ENCODE data around the gene CREB1.
"Not testable (repeated sequence)": the region's sequence is repeated elsewhere in the genome, so short reads cannot be mapped to it uniquely, and the experiment has no call there.

The CREB1 gene

DNA sequence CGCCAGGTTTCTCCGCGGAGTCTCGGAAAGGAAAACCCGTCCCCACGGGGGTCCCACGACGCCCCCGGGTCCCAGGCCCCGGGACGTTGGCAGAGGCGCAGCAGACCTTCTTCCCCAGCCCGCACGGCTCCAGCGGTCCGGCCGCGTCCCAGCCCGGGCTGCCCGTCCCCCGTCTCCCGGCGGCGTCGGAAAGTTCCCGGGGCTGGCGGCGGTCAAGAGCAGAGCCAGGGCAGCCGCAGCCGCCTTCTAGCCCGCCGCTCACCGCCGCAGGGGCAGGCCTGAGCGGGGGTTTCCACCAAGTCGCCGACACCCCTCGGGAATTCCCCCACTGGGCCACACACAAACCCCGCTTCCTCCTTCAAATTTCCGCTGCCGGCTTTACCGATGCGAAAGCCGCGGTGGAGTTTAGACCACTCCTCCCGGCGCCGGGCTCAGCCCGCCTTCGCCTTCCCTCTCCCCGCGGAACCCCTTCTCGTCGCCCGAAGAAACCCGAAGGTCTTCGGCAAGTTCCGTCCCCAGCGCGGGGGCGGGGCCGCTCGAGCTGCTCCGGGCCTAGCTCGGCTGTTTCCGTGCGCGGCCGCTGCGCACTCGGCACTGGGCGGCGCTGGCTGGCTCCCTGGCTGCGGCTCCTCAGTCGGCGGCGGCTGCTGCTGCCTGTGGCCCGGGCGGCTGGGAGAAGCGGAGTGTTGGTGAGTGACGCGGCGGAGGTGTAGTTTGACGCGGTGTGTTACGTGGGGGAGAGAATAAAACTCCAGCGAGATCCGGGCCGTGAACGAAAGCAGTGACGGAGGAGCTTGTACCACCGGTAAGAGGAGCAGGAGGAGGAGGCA is at the start of gene CREB1:
TSS of gene CREB1 (plus strand) at position 633 of the 830 bp plus-strand sequence. CDS start 25,674 bp downstream, outside the sequence.
- peak; percentile 99 for DNase-seq (ENCODE audit: low read depth)

DNA sequence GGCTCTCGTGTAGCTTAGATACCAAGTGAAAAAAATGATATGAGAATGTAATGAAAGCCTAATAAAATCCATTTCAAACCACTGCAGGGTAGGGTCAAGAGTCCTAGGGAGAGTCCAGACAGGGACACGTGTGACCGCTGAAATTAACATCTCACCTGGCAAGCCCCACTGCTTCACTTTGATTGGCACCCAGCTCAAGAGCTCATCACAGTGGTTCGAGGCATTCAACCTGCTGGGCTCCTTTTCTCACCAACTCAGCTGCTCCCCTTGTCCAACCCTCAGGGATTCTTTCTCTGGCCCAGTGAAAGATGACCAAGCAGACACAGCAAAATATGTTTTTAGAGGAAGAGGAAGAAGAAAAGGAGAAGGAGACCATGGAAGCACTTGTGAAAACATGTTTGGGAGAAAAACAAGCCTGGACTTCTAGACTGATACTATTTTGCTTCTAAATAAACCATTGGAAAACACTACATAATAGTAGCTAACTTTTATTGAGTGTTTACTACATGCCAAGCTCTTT is 49.2 kb upstream of the CREB1 start:
- no peak for DNase-seq (ENCODE audit: low read depth)

DNA sequence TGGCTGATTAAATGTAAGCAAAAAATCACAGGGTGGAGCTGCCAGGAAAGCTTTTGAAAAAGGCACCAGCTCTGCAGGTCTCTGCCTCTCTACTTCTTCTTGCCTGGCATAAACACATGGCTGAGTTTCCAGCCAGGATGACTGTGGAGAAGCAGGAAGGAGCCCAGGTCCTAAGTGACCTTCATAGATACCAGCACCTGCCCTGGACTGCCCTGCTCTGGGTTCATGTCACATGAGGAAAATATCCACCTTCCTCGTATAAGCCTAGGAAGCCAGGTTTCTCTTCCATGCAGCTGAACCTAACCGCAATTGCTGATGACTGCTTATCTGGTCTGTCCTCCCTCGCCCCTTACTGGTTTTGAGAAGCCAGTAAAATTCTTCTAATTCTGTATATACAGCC is 47.8 kb upstream of the CREB1 start:
- DNase-seq (ENCODE audit: low read depth): no peak

DNA sequence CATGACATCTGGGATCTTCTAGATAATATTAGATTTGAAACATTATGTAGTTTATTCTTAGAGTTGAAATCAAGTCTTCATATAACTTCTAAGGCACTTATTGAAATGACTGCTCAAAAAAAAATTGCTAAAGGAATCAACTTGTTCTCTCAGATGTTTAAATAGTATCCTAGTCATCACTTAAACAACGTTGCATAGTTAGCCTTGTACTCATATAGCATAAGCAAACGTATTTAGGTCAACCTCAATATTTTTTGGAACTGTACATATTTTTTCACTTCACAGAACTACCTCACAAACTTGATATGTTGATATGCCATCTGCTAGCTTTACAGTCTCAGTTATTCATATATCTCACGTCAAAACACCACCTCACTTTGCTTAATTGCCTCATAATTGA is 47.1 kb upstream of the CREB1 start:
- no peak for DNase-seq (ENCODE audit: low read depth)

DNA sequence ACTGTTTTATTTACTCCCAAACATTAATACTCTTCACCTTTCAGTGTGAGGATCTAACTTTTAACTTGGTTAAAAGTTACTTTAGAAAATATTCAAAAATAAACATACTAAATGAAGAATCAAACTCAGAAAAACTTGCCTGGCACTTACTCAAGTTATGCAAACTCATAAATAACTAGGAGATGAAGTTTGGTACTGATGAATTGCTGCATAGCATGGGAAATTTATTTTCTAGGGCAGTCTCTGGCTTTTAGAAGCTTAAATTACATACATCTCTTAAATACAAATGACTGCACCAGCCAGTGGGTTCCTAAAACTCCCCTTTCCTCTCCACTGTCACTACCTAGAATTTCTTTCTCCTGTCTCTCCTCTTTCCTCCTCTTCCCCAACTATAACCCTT is 46.7 kb upstream of the CREB1 start:
- no peak for DNase-seq (ENCODE audit: low read depth)

DNA sequence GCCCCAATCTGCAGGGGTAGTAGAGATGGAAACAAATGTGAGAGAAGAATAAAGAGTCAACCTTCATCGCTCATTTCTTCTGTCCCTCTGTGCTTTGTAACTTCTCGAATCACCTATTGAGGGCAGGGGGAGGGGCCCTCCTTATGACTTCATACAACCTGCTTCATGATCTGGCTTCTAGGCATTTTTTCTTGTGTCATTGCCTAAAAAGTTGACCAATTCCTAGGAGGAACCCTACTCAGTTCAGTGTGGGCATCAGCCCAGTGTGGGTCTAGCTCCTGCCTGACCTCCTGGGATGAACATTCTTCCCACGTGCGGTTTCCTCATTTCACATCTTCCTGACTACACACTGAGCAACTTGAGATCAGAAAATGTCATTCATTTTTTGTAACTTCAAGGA is 46.3 kb upstream of the CREB1 start:
- no peak for DNase-seq (ENCODE audit: low read depth)

DNA sequence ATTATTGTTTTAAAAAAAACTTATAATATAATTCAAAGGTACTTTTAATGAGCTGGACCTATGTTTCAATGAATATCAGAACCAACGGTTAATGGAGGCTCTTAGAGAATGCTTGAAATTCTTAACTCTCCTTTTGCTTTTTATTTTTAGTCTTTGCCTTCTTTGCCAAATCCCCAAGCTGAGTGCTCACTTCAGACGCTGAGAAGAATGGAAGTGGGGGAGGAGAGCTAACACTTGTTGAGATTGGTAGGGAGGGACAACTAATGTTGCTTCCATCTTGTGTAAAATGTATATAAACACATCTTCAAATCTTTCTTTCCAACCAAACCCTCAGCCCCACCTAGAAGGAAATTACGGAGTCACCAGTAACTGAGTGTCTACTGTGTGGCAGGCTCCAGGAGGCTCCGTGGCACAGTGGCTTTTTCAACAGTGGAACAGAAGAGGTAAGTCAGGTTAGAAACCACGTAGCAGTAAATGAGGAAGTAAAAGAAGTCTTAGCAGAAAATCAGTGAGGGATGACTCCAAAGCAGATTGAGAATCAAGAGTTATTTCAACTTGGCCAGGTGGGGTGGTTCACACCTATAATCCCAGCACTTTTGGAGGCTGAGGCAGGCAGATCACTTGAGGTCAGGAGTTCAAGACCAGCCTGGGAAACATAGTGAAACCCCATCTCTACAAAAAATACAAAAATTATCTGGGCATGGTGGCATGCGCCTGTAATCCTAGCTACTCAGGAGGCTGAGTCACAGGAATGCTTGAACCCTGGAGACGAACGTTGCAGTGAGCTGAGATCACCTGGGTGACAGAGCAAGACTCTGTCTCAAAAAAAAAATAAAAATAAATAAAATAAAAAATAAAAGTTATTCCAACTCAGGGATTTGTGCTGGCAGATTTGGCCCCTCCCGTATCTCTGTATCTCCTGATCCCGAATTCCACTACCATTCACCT is 45.0 kb upstream of the CREB1 start:
- no peak for DNase-seq (ENCODE audit: low read depth)

DNA sequence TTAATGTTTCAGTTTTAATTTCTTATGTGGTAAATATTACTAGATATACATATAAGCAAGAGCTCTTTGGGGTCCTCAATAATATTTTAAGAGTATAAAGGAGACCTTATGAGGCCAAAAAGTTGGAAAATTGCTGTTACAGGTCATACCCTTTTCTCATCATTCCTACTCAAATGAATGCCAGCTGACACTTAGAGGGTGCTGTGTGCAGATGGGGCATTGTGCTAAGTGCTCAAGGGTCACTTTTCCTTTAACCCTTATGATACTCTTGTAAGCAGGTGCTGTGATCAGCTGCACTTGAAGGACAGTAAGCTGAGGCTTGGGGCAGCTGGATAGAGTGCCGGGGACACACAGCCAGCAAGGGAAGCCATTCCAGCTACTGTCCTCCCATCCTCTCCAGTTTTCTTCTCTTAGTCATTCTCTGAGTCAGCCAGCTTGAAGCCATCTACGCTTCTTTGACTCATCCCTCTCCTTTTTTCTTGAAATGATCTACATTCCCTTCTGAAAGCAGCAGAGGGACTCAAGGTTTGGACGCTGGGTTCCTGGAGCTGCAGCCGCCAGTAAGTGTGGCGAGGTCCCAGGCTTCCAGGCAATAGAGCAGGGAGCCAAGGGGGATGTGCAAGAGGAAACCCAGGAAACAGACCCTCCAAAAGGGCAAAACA is 42.0 kb upstream of the CREB1 start:
- DNase-seq (ENCODE audit: low read depth): no peak

DNA sequence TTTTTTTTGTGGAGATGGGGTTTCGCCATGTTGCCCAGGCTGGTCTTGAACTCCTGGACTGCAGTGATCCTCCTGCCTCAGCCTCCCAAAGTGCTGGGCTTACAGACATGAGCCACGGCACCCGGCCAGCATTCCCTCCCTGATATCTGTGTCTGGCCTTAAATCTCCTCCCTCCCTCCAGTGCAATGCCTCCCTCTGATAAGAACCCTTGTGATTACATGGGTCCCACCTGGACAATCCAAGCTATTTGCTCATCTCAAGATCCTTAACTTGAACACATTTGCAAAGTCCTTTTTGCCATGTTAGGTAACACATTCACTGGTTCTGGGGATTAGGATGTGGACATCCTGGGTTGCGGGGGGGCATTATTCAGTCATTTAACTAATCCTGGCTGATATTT is 40.5 kb upstream of the CREB1 start:
- no peak for DNase-seq (ENCODE audit: low read depth)

DNA sequence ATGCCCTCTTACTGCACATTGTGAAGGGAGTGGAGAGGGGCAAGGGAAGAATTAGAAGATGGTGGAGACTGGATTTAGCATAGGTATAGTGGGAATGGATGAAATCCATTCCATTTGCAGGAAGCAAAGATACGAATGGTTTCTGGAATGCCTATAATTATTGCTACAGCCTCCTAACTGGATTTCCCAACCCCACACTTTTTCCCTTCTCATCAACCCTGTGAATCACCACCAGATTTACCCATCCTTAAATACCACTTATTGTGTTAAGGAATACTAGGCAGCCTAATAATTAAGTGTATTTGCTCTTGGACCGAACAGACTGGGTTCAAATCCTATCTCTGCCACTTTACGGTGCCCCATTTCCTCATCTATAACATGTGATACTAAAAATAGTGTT is 39.3 kb upstream of the CREB1 start:
- no peak for DNase-seq (ENCODE audit: low read depth)

DNA sequence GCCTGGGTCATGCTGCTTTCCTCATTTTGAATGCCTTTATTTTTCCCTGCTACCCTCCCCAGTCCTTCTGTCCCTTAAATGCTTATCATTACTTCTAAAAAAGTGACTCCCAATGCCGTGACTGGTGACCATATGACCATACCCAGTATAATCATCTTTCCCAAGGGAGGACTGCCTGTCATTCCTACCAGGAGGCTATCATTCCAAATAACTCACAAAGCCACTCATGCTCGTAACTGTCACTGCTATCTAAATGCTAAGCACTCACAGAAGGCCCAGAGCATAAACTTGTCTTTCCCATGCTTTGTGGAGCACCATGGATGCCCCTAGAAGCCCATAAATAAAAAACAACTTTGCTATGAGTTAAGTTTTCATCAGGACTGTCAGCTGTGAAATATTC is 38.7 kb upstream of the CREB1 start:
- no peak for DNase-seq (ENCODE audit: low read depth)

DNA sequence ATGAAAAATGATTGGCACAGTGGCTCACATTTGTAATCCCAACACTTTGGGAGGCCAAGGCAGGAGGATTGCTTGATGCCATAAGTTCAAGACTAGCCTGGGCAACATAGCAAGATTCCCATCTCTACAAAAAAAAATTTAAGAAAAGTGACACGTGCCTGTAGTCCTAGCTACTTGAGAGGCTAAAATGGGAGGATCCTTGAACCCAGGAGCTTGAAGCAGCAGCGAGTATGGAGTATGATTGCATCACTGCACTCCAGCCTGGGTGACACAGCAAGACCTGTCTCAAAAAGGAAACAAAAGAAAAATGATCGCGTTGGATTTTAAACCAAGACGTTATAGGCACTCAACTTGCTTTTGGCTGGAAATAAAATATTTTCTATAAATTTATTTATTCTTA is 37.8 kb upstream of the CREB1 start:
- no peak for DNase-seq (ENCODE audit: low read depth)

DNA sequence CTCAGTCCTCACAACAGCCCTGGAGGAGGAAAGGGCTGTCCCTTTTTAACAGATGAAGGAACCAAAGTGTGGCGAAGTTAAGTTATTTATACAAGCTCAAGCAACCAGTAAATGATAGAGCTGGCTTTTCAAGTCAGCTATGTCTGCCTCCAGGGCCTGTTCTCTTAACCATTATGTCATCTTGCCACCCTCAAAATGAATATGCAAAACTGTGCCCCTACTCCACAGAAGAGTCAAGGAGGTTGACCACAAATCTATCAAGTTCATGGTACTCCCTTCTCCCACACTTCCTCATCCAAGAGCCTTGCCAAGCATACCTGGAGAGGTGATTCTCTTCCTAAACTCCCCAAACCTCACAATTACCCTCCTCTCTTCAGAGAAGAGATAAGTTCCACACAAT is 37.3 kb upstream of the CREB1 start:
- no peak for DNase-seq (ENCODE audit: low read depth)

DNA sequence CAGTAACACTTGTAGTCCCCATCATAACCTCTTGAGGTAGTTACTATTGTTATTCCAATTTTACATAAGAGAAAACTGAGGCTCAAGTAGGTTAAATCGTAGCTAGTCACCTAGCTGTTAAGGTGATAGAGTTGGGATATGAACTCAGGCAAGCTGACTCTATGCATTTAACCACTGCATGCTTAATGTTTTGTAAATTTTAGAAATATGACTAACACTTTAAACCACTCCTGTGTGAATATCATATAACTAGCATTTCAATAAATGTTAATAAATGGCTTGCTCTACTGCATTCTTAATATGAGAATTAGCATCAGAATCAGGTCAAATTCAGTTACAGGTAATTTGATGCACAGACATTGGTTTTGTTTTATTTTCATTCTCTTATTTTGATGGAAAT is 35.6 kb upstream of the CREB1 start:
- DNase-seq (ENCODE audit: low read depth): no peak

DNA sequence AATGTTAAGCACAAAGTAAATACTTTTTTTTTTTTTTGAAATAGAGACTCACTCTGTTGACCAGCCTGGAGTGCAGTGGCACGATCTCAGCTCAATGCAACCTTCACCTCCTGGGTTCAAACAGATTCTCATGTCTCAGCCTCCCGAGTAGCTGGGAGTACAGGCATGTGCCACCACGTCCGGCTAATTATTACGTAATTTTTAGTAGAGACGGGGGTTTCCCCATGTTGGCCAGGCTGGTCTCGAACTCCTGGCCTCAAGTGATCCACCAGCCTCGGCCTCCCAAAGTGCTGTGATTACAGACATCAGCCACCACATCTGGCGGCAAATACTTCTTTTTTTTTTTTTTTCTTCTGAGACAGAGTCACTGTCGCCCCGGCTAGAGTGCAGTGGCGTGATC is 32.8 kb upstream of the CREB1 start:
- DNase-seq (ENCODE audit: low read depth): not testable (repeated sequence)

DNA sequence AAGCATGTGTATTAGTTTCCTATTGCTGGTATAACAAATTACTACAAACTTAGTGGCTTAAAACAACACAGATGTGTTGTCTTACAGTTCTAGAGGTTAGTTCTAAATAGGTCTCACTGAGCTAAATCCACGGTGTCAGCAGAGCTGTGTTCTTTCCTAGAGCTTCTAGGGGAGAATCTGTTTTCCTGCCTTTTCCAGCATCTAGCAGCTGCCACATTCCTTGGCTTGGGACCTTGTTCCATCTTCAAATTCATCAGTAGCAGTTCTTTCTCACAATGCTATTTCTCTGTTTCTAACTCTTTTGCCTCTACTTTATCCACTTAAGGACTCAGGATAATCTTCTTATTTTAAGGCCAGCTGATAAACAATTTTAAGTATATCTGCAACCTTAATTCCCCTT is 32.2 kb upstream of the CREB1 start:
- no peak for DNase-seq (ENCODE audit: low read depth)

DNA sequence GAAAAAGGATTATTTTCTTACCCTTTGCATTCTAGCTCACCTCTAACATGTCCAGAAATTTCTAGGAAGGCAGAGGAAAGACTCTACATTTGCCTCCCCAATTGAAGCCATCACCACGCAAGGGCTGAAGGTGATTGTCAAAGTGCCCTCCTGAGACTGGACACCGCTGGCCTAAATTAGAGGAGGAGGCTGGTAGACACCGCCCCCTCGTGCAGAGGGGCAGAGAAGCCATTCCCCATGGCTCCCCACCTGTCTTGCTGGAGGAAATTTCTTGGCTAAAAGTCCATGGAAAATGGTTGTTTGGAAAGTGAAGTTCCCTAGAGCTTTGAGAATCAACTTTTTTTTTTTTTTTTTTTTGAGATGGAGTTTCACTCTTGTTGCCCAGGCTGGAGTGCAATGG is 31.3 kb upstream of the CREB1 start:
- DNase-seq (ENCODE audit: low read depth): no peak

DNA sequence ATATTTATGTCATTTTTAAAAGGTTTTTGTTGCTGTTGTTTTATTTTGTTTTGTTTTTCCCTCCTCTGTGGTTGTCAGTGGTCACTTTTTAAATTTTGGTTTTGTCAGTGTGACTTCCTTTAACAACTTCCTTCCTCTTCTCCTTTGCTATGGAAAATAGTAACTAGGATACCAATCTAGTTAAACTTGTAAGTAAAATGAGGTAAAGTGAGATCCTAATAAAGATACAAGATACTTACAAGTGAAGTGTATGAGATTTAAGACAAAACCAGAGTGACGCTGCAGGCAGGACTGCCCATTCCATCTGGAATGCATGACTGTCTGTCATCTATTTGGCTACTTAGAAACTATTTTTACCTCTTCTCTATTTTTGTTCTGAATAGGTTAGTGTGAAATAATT is 30.6 kb upstream of the CREB1 start:
- no peak for DNase-seq (ENCODE audit: low read depth)

DNA sequence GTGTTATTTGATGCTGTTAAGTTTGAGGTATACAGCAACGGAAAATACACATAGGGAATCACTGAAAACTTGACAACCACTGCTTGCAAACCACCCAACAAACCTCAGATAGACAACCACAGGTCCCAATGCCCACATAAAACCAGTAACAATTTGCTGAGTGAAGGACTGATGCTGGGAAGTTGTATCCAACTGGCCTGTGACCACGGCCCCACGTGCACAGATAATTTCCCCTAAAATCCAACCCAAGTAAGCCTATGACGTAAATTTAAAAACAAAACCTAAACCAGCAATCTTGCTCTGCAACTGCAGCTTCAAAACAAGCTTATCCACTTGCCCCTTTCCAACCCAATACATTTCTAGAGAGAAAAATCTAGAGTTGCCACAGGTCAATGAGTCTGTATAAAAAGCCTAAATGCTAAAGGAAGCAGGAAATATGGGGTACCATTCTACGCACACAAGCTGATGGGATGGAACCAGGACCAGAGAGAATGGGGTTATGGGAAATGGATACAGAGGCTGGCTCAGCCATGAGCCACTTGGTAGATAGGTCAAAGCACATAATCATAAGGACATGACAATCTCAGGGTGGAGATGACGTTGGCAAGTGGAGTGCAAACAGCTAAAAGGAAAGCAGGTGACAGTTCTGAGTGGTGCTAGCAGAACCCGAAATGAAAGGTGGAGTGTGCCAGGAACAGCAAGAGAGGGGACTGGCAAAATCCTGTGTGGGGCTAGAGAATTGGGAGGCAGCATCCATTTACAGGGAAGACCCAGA is 27.8 kb upstream of the CREB1 start:
- no peak for DNase-seq (ENCODE audit: low read depth)

DNA sequence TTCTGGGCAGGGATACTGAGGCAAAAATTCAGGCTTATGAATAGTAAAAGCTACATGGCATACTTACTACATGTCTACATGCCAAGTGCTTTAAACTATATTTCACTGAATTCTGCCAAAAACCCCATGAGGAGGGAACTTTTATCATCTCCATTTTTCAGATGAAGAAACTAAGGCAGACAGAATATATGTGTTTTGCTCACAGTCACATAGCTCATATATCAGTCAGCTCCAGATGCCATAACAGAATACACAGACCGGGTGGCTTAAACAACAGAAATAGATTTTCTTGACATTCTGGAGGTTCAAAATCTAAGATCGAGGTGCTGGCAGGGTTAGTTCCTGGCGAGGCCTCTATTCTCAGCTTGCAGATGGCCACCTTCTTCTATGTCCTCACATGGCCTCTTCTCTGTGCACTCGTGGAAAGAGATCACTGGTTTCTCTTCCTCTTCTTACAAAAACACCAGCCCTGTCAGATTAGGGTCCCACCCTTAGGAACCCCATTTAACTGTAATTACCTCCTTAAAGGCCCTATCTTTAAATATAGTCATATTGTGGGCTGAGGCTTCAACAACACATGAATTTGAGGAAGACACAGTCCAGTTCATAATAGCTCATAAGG is 27.1 kb upstream of the CREB1 start:
- no peak for DNase-seq (ENCODE audit: low read depth)

DNA sequence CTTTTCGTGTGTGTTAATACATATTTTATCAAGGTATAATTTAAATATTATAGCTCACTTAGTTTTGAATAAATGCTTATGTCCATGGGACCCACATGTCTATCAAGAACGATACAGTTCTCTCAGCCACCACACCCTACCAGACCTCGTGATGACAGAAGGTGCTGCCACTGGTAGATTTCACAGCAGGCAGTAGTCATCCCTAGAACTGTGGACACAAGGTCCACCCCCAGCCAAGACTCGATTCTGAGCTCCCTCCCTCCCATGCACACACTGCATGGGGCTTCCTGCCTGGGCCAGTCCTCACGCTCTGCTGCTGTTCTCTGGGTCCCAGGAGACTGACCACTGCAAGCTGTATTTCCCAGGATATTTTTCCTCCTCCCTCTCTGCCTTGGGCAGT is 26.5 kb upstream of the CREB1 start:
- no peak for DNase-seq (ENCODE audit: low read depth)

Data from stimulated activated CD8-positive, alpha-beta memory T cell treated with anti-CD3 and anti-CD28 coated beads, Interleukin-12 subunit alpha, Interleukin-12 subunit beta, amount 100 ng/mL, for 1 hour (primary cell).